Esophagus muscularis mucosa (tissue), 4 donors: Measurements from ENCODE around the gene GNG12. TPM values are rescaled to one million over a fixed set of nuclear protein-coding genes. Genes with fewer than 3 reads are reported as not detected.

ENCODE experiments used
- DNase-seq: peaks from one replicate; pipeline ENCODE4 v3.0.0-alpha.2; 2017; ENCODE audit errors: extremely low spot score
- H3K27ac ChIP-seq, 4 donors: fragments of 200-600 bp; sonication (generic); replicated peaks in 1 of 4; 1 replicate in 3 of 4; 2 replicates in 1 of 4; pipeline ENCODE4 v1.5.1; 2016 to 2019; ENCODE audit warnings: mild to moderate bottlenecking in 1 of 4
- H3K27me3 ChIP-seq, 4 donors: fragments of 200-600 bp; sonication (generic); one replicate each; pipeline versions ENCODE4 v1.5.1 to v1.6.0; 2016 to 2019
- H3K36me3 ChIP-seq, 4 donors: fragments of 200-600 bp; sonication (generic); one replicate each; pipeline ENCODE4 v1.5.1; 2016 to 2019
- H3K4me1 ChIP-seq, 4 donors: fragments of 200-600 bp; sonication (generic); one replicate each; pipeline ENCODE4 v1.5.1; 2016 to 2019
- H3K4me3 ChIP-seq, 4 donors: fragments of 200-600 bp; sonication (generic); 1 replicate in 2 of 4; 2 replicates in 2 of 4; pipeline ENCODE4 v1.5.1; 2016 to 2019; ENCODE audit warnings: mild to moderate bottlenecking in 4 of 4, moderate library complexity in 1 of 4
- H3K9me3 ChIP-seq, 4 donors: fragments of 200-600 bp; sonication (generic); 1 replicate in 3 of 4; 2 replicates in 1 of 4; pipeline ENCODE4 v1.5.1; 2016 to 2019
- CTCF ChIP-seq, 3 experiments: fragments of 200-600 bp in 2 of 3; fragments of 450-650 bp in 1 of 3; sonication (generic) in 2 of 3; IDR thresholded peaks; one replicate each; pipeline ENCODE4 v1.5.1; 2017 to 2019; ENCODE audit warnings: antibody characterized with exemption in 3 of 3, mild to moderate bottlenecking in 2 of 3, moderate library complexity in 1 of 3
- EP300 ChIP-seq: sonication (generic); formaldehyde crosslinking; IDR thresholded peaks from one replicate; pipeline ENCODE4 v1.6.1; 2017; ENCODE audit warnings: antibody characterized with exemption
- POLR2A ChIP-seq: fragments of 450-650 bp; IDR thresholded peaks from one replicate; pipeline ENCODE4 v1.6.1; 2017; ENCODE audit warnings: antibody characterized with exemption, moderate library complexity, mild to moderate bottlenecking, low read depth
- POLR2AphosphoS5 ChIP-seq, 2 donors: sonication (generic); formaldehyde crosslinking; IDR thresholded peaks; one replicate each; pipeline ENCODE4 v1.6.1; 2017; ENCODE audit warnings: antibody characterized with exemption in 2 of 2
- WGBS: methylation state at CpG from one replicate; pipeline ENCODE4 v1.1.5; 2018; 5-methylcytosine and 5-hydroxymethylcytosine counted together
- intact Hi-C: fragments of 100-400 bp; cut with DNase I; formaldehyde crosslinking; loops from one replicate; pipeline ENCODE4 v1.15.1; 2023
- total RNA-seq, 4 donors: library from RNA; depleted of rRNA; stranded (reverse); fragments of >200 nt; gene quantifications; one replicate each; pipeline versions ENCODE4 v1.1.0 to v1.2.1, GENCODE V29; 2016

The GNG12 gene
- total RNA-seq, 4 donors from 2014 or later: 108 to 118 (median 111) TPM

DNA sequence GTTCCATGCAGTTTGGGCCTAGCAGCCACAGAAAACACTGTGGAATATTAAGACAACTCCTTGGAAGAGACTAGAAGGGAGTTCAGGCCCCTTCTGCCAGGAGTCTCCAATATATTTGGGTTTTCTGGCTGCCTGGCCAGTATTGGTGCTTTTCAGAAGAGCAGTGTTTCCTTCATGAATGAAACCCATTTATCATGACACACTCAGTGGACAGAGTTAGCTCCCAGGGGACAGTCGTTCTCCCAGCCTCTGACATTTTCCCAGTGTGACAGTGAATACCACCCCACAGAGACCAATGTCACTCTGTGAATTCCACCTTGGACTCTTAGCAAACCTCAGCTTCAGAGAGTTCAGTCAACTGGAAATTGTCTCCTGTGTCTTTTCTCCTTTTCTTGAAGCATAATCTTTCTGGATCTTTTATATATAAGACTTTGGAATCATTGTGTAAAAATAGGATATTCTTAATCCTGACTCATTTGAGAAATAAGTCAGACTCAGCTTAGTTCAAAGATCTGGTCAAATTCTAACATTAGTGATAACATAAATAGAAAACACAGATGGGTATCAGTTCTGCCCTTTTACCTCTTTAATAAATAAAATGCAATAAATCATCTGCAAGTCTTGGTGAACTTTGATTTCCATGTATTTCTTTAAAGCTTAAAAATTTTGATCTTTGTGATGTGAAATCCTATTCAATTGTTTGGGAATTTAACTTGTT, 40.4 kb downstream of the GNG12 start:
- Histone ChIP-seq H3K4me3 (no peak overlapping the region), H3K4me1 (peaks cover 37 to 84% (median 81%) of the 10 kb centered on the region in 4 donors), H3K9me3 (no peaks in the 10 kb centered on the region), H3K27ac (peak overlapping the region; percentile 55 to 74 (median 72)), H3K36me3 (no peaks in the 10 kb centered on the region), H3K27me3 (no peaks in the 10 kb centered on the region)
- no peak for TF ChIP-seq EP300
- TF ChIP-seq CTCF (IDR thresholded peaks at IDR 0.05): no peak
- TF ChIP-seq POLR2AphosphoS5 (IDR thresholded peaks at IDR 0.05): no peak
- no peak for TF ChIP-seq POLR2A
- intact Hi-C loops: no loop called here
- no peak for DNase-seq
- WGBS: 17% methylated on average over 1 of the region's 1 CpG

DNA sequence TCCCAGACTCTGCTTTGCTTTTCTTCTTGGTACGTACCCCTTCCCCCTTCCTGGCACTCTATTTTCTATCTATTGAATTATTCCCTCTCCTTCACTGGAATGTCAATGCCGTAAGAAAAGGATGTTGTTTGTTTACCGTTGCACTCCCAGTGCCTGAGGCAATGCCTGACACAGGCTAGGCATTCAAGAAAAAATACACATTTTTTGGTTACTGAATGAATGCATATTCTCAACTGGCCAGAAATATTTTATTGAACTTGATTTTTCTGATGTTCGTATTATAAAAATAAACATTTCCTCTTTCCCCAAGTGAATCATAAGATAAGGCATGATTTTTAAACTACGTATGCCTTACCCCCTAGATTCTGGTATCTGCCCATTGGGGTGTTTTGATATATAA, 41.2 kb downstream of the GNG12 start:
- Histone ChIP-seq H3K4me1 (peaks cover 37 to 88% (median 85%) of the 10 kb centered on the region in 4 donors), H3K36me3 (no peaks in the 10 kb centered on the region), H3K4me3 (no peak overlapping the region), H3K9me3 (no peaks in the 10 kb centered on the region), H3K27me3 (no peaks in the 10 kb centered on the region), H3K27ac (peak overlapping the region; percentile 55 to 74 (median 72))
- 46% methylated on average over 5 of the region's 5 CpGs for WGBS
- TF ChIP-seq EP300 (no peak), CTCF (IDR thresholded peaks at IDR 0.05) (no peak), POLR2A (no peak), POLR2AphosphoS5 (IDR thresholded peaks at IDR 0.05) (no peak)
- no peak for DNase-seq
- intact Hi-C loops: no loop called here

GRCh38 chr1:67791686-67792085, 41.6 kb downstream of the GNG12 start:
- WGBS: 41% methylated on average over 3 of the region's 3 CpGs
- H3K4me1 ChIP-seq: peaks cover 37 to 90% (median 86%) of the 10 kb centered on the region in 4 donors
- intact Hi-C loops: no loop called here
- TF ChIP-seq POLR2A (no peak), CTCF (IDR thresholded peaks at IDR 0.05) (no peak), POLR2AphosphoS5 (IDR thresholded peaks at IDR 0.05) (peak in 1 of 2 donors; percentile 61), EP300 (no peak)
- no peak overlapping the region for H3K4me3 ChIP-seq
- peak overlapping the region; percentile 55 to 74 (median 72) for H3K27ac ChIP-seq
- DNase-seq: peak; percentile 91
- H3K36me3 ChIP-seq: no peaks in the 10 kb centered on the region
- H3K27me3 ChIP-seq: no peaks in the 10 kb centered on the region
- H3K9me3 ChIP-seq: no peaks in the 10 kb centered on the region

GRCh38 chr1:67791261-67791660, 42.0 kb downstream of the GNG12 start:
- WGBS: 44% methylated on average over 1 of the region's 1 CpG

More at GRCh38 chr1:67791261-67791660, 42.0 kb downstream of the GNG12 start:
- DNase-seq: peak; percentile 45
- peaks cover 37 to 93% (median 89%) of the 10 kb centered on the region in 4 donors for H3K4me1 ChIP-seq
- H3K27ac ChIP-seq: peak overlapping the region; percentile 55 to 74 (median 72)
- TF ChIP-seq CTCF (IDR thresholded peaks at IDR 0.05): no peak
- TF ChIP-seq EP300: no peak
- no peak for TF ChIP-seq POLR2AphosphoS5 (IDR thresholded peaks at IDR 0.05)
- no peaks in the 10 kb centered on the region for H3K9me3 ChIP-seq
- no peaks in the 10 kb centered on the region for H3K36me3 ChIP-seq
- intact Hi-C loops: no loop called here
- no peaks in the 10 kb centered on the region for H3K27me3 ChIP-seq
- no peak overlapping the region for H3K4me3 ChIP-seq
